H9 (cell line): ENCODE measurements around the gene OLIG1. TPM values are rescaled to one million over a fixed set of nuclear protein-coding genes. Genes with fewer than 3 reads are reported as not detected.

Experiments used
- DNase-seq: peaks from one replicate; pipeline ENCODE4 v3.0.0-alpha.2; 2017
- H2AFZ ChIP-seq: one replicate; pipeline ENCODE4 v1.6.1; 2013; ENCODE audit warnings: mild to moderate bottlenecking, low read length, control low read depth, moderate library complexity
- H2AK5ac ChIP-seq: 2 replicates; pipeline ENCODE4 v1.6.1; 2013; ENCODE audit warnings: low read length, control low read depth, mixed read lengths; ENCODE audit not compliant: insufficient read length
- H2BK120ac ChIP-seq: one replicate; pipeline ENCODE4 v1.6.1; 2013; ENCODE audit warnings: low read depth, mild to moderate bottlenecking, low read length, control low read depth, inconsistent platforms; ENCODE audit not compliant: poor library complexity, severe bottlenecking
- H2BK12ac ChIP-seq: 2 replicates; pipeline ENCODE4 v1.6.1; 2013; ENCODE audit warnings: low read length, control low read depth, mixed read lengths, low read depth; ENCODE audit not compliant: insufficient read length
- H2BK15ac ChIP-seq: 2 replicates; pipeline ENCODE4 v1.6.1; 2013; ENCODE audit warnings: low read depth, low read length, control low read depth
- H2BK20ac ChIP-seq: one replicate; pipeline ENCODE4 v1.6.1; 2013; ENCODE audit warnings: low read depth, mild to moderate bottlenecking, low read length, control low read depth, inconsistent platforms; ENCODE audit not compliant: poor library complexity, severe bottlenecking
- H2BK5ac ChIP-seq: 2 replicates; pipeline ENCODE4 v1.6.1; 2013; ENCODE audit warnings: low read length, control low read depth, mixed read lengths; ENCODE audit not compliant: insufficient read length
- H3K14ac ChIP-seq: 2 replicates; pipeline ENCODE4 v1.6.1; 2013; ENCODE audit warnings: low read length, control low read depth; ENCODE audit not compliant: insufficient read depth
- H3K18ac ChIP-seq: 2 replicates; pipeline ENCODE4 v1.6.1; 2013; ENCODE audit warnings: low read depth, mild to moderate bottlenecking, mixed read lengths, low read length, control low read depth; ENCODE audit not compliant: insufficient read length
- H3K23ac ChIP-seq: 2 replicates; pipeline ENCODE4 v1.6.1; 2013; ENCODE audit warnings: low read length, control low read depth, mixed read lengths, low read depth; ENCODE audit not compliant: insufficient read length
- H3K23me2 ChIP-seq: 2 replicates; pipeline ENCODE4 v1.6.1; 2013; ENCODE audit warnings: low read depth, mild to moderate bottlenecking, mixed read lengths, low read length, control low read depth; ENCODE audit not compliant: insufficient read length, poor library complexity, severe bottlenecking
- H3K27ac ChIP-seq: 2 replicates; pipeline ENCODE4 v1.5.1; 2013; ENCODE audit warnings: low read length, control low read depth, mixed read lengths, low read depth; ENCODE audit not compliant: insufficient read length
- H3K27me3 ChIP-seq: 2 replicates; pipeline ENCODE4 v1.6.1; 2013; ENCODE audit warnings: low read length, control low read depth, inconsistent platforms; ENCODE audit not compliant: insufficient read depth
- H3K4ac ChIP-seq: 2 replicates; pipeline ENCODE4 v1.6.1; 2013; ENCODE audit warnings: low read depth, mild to moderate bottlenecking, control low read depth, inconsistent platforms, low read length, moderate library complexity
- H3K4me1 ChIP-seq: 2 replicates; pipeline ENCODE4 v1.6.1; 2013; ENCODE audit warnings: low read length, control low read depth, inconsistent platforms; ENCODE audit not compliant: insufficient read depth
- H3K4me2 ChIP-seq: 2 replicates; pipeline ENCODE4 v1.6.1; 2013; ENCODE audit warnings: low read length, control low read depth, mixed read lengths; ENCODE audit not compliant: insufficient read length, insufficient read depth
- H3K56ac ChIP-seq: 2 replicates; pipeline ENCODE4 v1.6.1; 2013; ENCODE audit warnings: low read depth, mild to moderate bottlenecking, mixed read lengths, low read length, control low read depth; ENCODE audit not compliant: insufficient read length
- H3K79me1 ChIP-seq: 2 replicates; pipeline ENCODE4 v1.6.1; 2013; ENCODE audit warnings: low read depth, mild to moderate bottlenecking, moderate library complexity, low read length, control low read depth, inconsistent platforms; ENCODE audit not compliant: insufficient read depth, poor library complexity, severe bottlenecking
- H3K79me2 ChIP-seq: 2 replicates; pipeline ENCODE4 v1.6.1; 2013; ENCODE audit warnings: low read length, control low read depth, inconsistent platforms; ENCODE audit not compliant: insufficient read depth
- H3K9ac ChIP-seq: 2 replicates; pipeline ENCODE4 v1.6.1; 2013; ENCODE audit warnings: low read length, control low read depth, mixed read lengths; ENCODE audit not compliant: insufficient read length; ENCODE audit errors: extremely low read depth
- H3K9me3 ChIP-seq: one replicate; pipeline ENCODE4 v1.6.1; 2013; ENCODE audit warnings: low read depth, low read length, inconsistent platforms; ENCODE audit not compliant: control insufficient read depth
- H3T11ph ChIP-seq: one replicate; pipeline ENCODE4 v1.6.1; 2013; ENCODE audit warnings: mild to moderate bottlenecking, low read length, control low read depth, inconsistent platforms
- H4K20me1 ChIP-seq: one replicate; pipeline ENCODE4 v1.6.1; 2013; ENCODE audit not compliant: control insufficient read depth, insufficient read length, insufficient read depth
- H4K5ac ChIP-seq: 2 replicates; pipeline ENCODE4 v1.6.1; 2013; ENCODE audit warnings: low read depth, mild to moderate bottlenecking, mixed read lengths, low read length, control low read depth; ENCODE audit not compliant: insufficient read length
- H4K8ac ChIP-seq: replicated peaks from 2 replicates; pipeline ENCODE4 v1.6.1; 2013; ENCODE audit warnings: low read length, control low read depth, mixed read lengths, low read depth; ENCODE audit not compliant: insufficient read length
- H4K91ac ChIP-seq: 2 replicates; pipeline ENCODE4 v1.6.1; 2013; ENCODE audit warnings: low read depth, mild to moderate bottlenecking, moderate library complexity, mixed read lengths, low read length, control low read depth; ENCODE audit not compliant: insufficient read length
- H3K27ac Mint-ChIP-seq, 3 experiments: 2 replicates in 2 of 3; 3 replicates in 1 of 3; pipeline ENCODE4 v1.8.0; 2020 to 2021; ENCODE audit warnings: mixed read lengths in 3 of 3, mild to moderate bottlenecking in 1 of 3, moderate library complexity in 1 of 3
- H3K27me3 Mint-ChIP-seq: 2 replicates; pipeline ENCODE4 v1.8.0; 2021; ENCODE audit warnings: low read depth, mild to moderate bottlenecking, moderate library complexity, mixed read lengths
- H3K36me3 Mint-ChIP-seq, 3 experiments: 2 replicates in 2 of 3; 3 replicates in 1 of 3; pipeline ENCODE4 v1.8.0; 2020 to 2021; ENCODE audit warnings: low read depth in 3 of 3, mixed read lengths in 3 of 3; ENCODE audit not compliant: insufficient read depth in 1 of 3
- H3K4me1 Mint-ChIP-seq, 2 experiments: 2 replicates each; pipeline ENCODE4 v1.8.0; 2020; ENCODE audit warnings: mixed read lengths in 2 of 2
- H3K4me3 Mint-ChIP-seq, 2 experiments: 2 replicates in 1 of 2; 3 replicates in 1 of 2; pipeline ENCODE4 v1.8.0; 2020 to 2021; ENCODE audit warnings: mild to moderate bottlenecking in 2 of 2, mixed read lengths in 2 of 2, moderate library complexity in 1 of 2
- H3K9me3 Mint-ChIP-seq, 2 experiments: 2 replicates in 1 of 2; 3 replicates in 1 of 2; pipeline ENCODE4 v1.8.0; 2020; ENCODE audit warnings: mild to moderate bottlenecking in 2 of 2, mixed read lengths in 2 of 2, moderate library complexity in 1 of 2
- WGBS: extraction: QIAGEN DNeasy Blood & Tissue Kit; methylation state at CpG from one replicate; pipeline ENCODE4 v1.1.7; 2013; ENCODE audit warnings: missing lambda C conversion rate, low lambda C conversion rate, mixed read lengths; ENCODE audit not compliant: insufficient read length; ENCODE audit errors: extremely low coverage; 5-methylcytosine and 5-hydroxymethylcytosine counted together
- total RNA-seq: library from RNA; stranded (reverse); gene quantifications from 2 replicates; pipeline ENCODE4 v1.2.1, GENCODE V29; 2021
- TF ChIP-seq, protein P1 (sequence below): fragments of 200-600 bp; sonication (generic); conservative IDR thresholded peaks from 3 replicates; pipeline ENCODE4 v1.8.0; 2021; ENCODE audit warnings: antibody characterized with exemption, mild to moderate bottlenecking

OLIG1 gene
- total RNA-seq, 1 experiment from 2014 or later, result 0.31 TPM

GRCh38 chr21:33096426-33096825, 26.5 kb downstream of the OLIG1 start:
- H3K9ac ChIP-seq, result no peak overlapping the region
- no peak overlapping the region for H2BK12ac ChIP-seq
- H2BK15ac ChIP-seq, result no peak overlapping the region
- H4K5ac ChIP-seq, result no peak overlapping the region
- no CpG with 5 or more reads among the region's 5 CpGs for WGBS
- no peak overlapping the region for H3K23ac ChIP-seq
- H3K4ac ChIP-seq, result no peak overlapping the region
- peaks cover 2% of the 10 kb centered on the region; the same call in 1 of the 2 replicates for H3K4me1 ChIP-seq
- no peaks in the 10 kb centered on the region for H3K23me2 ChIP-seq
- no peak overlapping the region for H3T11ph ChIP-seq
- no peaks in the 10 kb centered on the region for H3K9me3 ChIP-seq
- H3K79me1 ChIP-seq, result no peaks in the 10 kb centered on the region
- H4K8ac ChIP-seq, result no peak overlapping the region
- Mint-ChIP-seq H3K4me3 (no peak overlapping the region), H3K4me1 (peaks cover 21 to 25% of the 10 kb centered on the region in 2 experiments), H3K27me3 (peaks cover 3% of the 10 kb centered on the region; the same call in 1 of the 2 replicates), H3K9me3 (no peaks in the 10 kb centered on the region), H3K36me3 (no peaks in the 10 kb centered on the region), H3K27ac (peak overlapping the region in 2 of 3 experiments; percentile 69 to 97; a peak in 4 of 7 replicates)
- H2BK120ac ChIP-seq, result no peak overlapping the region
- H2AFZ ChIP-seq, result peak overlapping the region; percentile 77
- DNase-seq, result no peak
- H3K4me2 ChIP-seq, result no peak overlapping the region
- H2BK20ac ChIP-seq, result no peak overlapping the region
- H3K27me3 ChIP-seq, result no peaks in the 10 kb centered on the region
- no peak overlapping the region for H3K14ac ChIP-seq
- H2AK5ac ChIP-seq, result no peak overlapping the region
- H4K20me1 ChIP-seq, result no peaks in the 10 kb centered on the region
- H3K27ac ChIP-seq, result no peak overlapping the region
- H3K18ac ChIP-seq, result no peak overlapping the region
- no peak overlapping the region for H3K56ac ChIP-seq
- TF ChIP-seq, protein P1, sequence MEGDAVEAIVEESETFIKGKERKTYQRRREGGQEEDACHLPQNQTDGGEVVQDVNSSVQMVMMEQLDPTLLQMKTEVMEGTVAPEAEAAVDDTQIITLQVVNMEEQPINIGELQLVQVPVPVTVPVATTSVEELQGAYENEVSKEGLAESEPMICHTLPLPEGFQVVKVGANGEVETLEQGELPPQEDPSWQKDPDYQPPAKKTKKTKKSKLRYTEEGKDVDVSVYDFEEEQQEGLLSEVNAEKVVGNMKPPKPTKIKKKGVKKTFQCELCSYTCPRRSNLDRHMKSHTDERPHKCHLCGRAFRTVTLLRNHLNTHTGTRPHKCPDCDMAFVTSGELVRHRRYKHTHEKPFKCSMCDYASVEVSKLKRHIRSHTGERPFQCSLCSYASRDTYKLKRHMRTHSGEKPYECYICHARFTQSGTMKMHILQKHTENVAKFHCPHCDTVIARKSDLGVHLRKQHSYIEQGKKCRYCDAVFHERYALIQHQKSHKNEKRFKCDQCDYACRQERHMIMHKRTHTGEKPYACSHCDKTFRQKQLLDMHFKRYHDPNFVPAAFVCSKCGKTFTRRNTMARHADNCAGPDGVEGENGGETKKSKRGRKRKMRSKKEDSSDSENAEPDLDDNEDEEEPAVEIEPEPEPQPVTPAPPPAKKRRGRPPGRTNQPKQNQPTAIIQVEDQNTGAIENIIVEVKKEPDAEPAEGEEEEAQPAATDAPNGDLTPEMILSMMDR, result no peak
- H3K79me2 ChIP-seq, result no peaks in the 10 kb centered on the region; the same call in 1 of the 2 replicates
- H2BK5ac ChIP-seq, result no peak overlapping the region
- H4K91ac ChIP-seq, result no peak overlapping the region
